WTC11 (cell line): ENCODE data around the gene GNAL. TPM values are rescaled to one million over a fixed set of nuclear protein-coding genes. Genes with fewer than 3 reads are reported as not detected.
A peak's percentile ranks its signal among the peaks of the same experiment; 100 is the strongest.

ENCODE experiments used
- ATAC-seq: fragments of 200-7000 bp; cut with Tn5 transposase; 2 replicates; pipeline ENCODE4 v1.10.0; 2021; ENCODE audit warnings: mild to moderate bottlenecking, moderate library complexity
- CTCF ChIA-PET: fragments of 300-600 bp; sonication (Branson Sonifier 250); formaldehyde crosslinking; loops from one replicate; lab custom pipeline; 2021; ENCODE audit warnings: antibody characterized with exemption; lab: Charles Lee
- POLR2A ChIA-PET: fragments of 350-600 bp; sonication (Branson Sonifier 250); formaldehyde crosslinking; loops from one replicate; lab custom pipeline; 2021; ENCODE audit warnings: antibody characterized with exemption; lab: Charles Lee
- DNase-seq: peaks from one replicate; pipeline ENCODE4 v3.0.0; 2021; ENCODE audit warnings: low spot score
- H3K27ac Mint-ChIP-seq: 2 replicates; pipeline ENCODE4 v1.8.0; 2021; ENCODE audit warnings: mixed read lengths
- H3K27me3 Mint-ChIP-seq: 2 replicates; pipeline ENCODE4 v1.8.0; 2021; ENCODE audit warnings: low read depth, mild to moderate bottlenecking, moderate library complexity, mixed read lengths
- H3K36me3 Mint-ChIP-seq: 2 replicates; pipeline ENCODE4 v1.8.0; 2021; ENCODE audit warnings: mixed read lengths
- H3K4me1 Mint-ChIP-seq: 2 replicates; pipeline ENCODE4 v1.8.0; 2022; ENCODE audit warnings: mixed read lengths
- H3K4me3 Mint-ChIP-seq: 2 replicates; pipeline ENCODE4 v1.8.0; 2021; ENCODE audit warnings: mild to moderate bottlenecking, moderate library complexity, mixed read lengths
- H3K9me3 Mint-ChIP-seq: 2 replicates; pipeline ENCODE4 v1.8.0; 2021; ENCODE audit warnings: mixed read lengths
- FOXP1 ChIP-seq: sonication (generic); formaldehyde crosslinking; IDR thresholded peaks from 2 replicates; pipeline ENCODE4 v1.8.0; 2022; ENCODE audit warnings: missing genetic modification reagents, mild to moderate bottlenecking, moderate library complexity, borderline replicate concordance
- GABPB1 ChIP-seq: sonication (generic); formaldehyde crosslinking; IDR thresholded peaks from 2 replicates; pipeline ENCODE4 v1.8.1; 2023; ENCODE audit warnings: mild to moderate bottlenecking, missing genetic modification reagents
- GTF2I ChIP-seq: fragments of 250-450 bp; sonication (Bioruptor Pico); conservative IDR thresholded peaks from 2 replicates; pipeline ENCODE4 v1.4.0; 2021; ENCODE audit warnings: mild to moderate bottlenecking
- JAZF1 ChIP-seq: fragments of 250-450 bp; sonication (Bioruptor Pico); IDR thresholded peaks from 2 replicates; pipeline ENCODE4 v1.9.0; 2021; ENCODE audit warnings: moderate library complexity, mild to moderate bottlenecking, inconsistent platforms
- JUN ChIP-seq: sonication (generic); formaldehyde crosslinking; IDR thresholded peaks from 2 replicates; pipeline ENCODE4 v1.8.0; 2023; ENCODE audit warnings: mild to moderate bottlenecking, missing genetic modification reagents
- MYBL2 ChIP-seq: sonication (generic); formaldehyde crosslinking; IDR thresholded peaks from 2 replicates; pipeline ENCODE4 v1.8.1; 2023; ENCODE audit warnings: mild to moderate bottlenecking, moderate library complexity, missing genetic modification reagents
- NFE2L1 ChIP-seq: sonication (generic); formaldehyde crosslinking; IDR thresholded peaks from 2 replicates; pipeline ENCODE4 v1.8.1; 2023; ENCODE audit warnings: missing genetic modification reagents
- OVOL2 ChIP-seq: fragments of 250-450 bp; sonication (Bioruptor Pico); IDR thresholded peaks from 2 replicates; pipeline ENCODE4 v1.9.0; 2021; ENCODE audit warnings: mild to moderate bottlenecking, borderline replicate concordance
- ZNF121 ChIP-seq: sonication (generic); formaldehyde crosslinking; IDR thresholded peaks from 2 replicates; pipeline ENCODE4 v1.8.0; 2023; ENCODE audit warnings: missing genetic modification reagents
- ZNF423 ChIP-seq: fragments of 250-450 bp; sonication (Bioruptor Pico); IDR thresholded peaks from 2 replicates; pipeline ENCODE4 v2.1.2; 2022; ENCODE audit warnings: mild to moderate bottlenecking, moderate library complexity
- total RNA-seq: library from RNA; stranded (reverse); gene quantifications from 3 replicates; pipeline ENCODE4 v1.2.3, GENCODE V29; 2021
- TF ChIP-seq, protein P1 (sequence below): sonication (generic); formaldehyde crosslinking; IDR thresholded peaks from 2 replicates; pipeline ENCODE4 v1.8.0; 2023; ENCODE audit warnings: mild to moderate bottlenecking, missing genetic modification reagents
- TF ChIP-seq, protein P2 (sequence below): fragments of 250-450 bp; sonication (Bioruptor Pico); IDR thresholded peaks from 2 replicates; pipeline ENCODE4 v2.1.2; 2022; ENCODE audit warnings: mild to moderate bottlenecking, moderate library complexity
- TF ChIP-seq, protein P3 (sequence below): sonication (generic); formaldehyde crosslinking; conservative IDR thresholded peaks from 2 replicates; pipeline ENCODE4 v1.8.1; 2023; ENCODE audit warnings: mild to moderate bottlenecking, low read depth, missing genetic modification reagents, moderate library complexity
- TF ChIP-seq, protein P4 (sequence below): sonication (generic); formaldehyde crosslinking; IDR thresholded peaks from 2 replicates; pipeline ENCODE4 v1.8.1; 2022; ENCODE audit warnings: mild to moderate bottlenecking, missing genetic modification reagents, moderate library complexity, borderline replicate concordance
- TF ChIP-seq, protein P5 (sequence below): sonication (generic); formaldehyde crosslinking; IDR thresholded peaks from 2 replicates; pipeline ENCODE4 v1.8.1; 2023; ENCODE audit warnings: mild to moderate bottlenecking, missing genetic modification reagents, moderate library complexity
- TF ChIP-seq, protein P6 (sequence below): sonication (generic); formaldehyde crosslinking; IDR thresholded peaks from 2 replicates; pipeline ENCODE4 v1.8.0; 2022; ENCODE audit warnings: missing genetic modification reagents

Gene GNAL
- total RNA-seq, 1 experiment from 2014 or later = 22.3 TPM

DNA sequence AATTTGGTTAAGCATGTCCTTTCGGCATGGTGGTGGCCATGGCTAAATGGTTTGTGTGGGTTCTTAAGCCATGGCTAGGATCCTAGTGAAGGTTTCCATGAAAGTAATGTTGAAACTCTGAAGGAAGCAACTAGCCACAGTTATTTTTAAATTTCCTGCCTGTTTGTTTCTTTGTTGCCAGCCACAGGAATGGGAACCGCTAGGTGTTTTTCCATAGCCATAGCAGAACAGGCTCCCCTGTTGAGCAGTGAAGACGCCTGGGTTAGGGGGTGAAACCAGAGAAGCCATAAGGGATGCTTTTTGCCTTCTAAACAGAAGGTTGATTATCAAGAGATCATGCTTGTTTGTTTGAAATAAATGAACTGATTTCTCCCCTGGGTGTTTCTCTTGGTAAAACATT is 102.1 kb downstream of the GNAL start:
- Mint-ChIP-seq H3K27ac (peak overlapping the region; percentile 65; the same call in 1 of the 2 replicates), H3K9me3 (peaks cover 7% of the 10 kb centered on the region), H3K27me3 (no peaks in the 10 kb centered on the region), H3K4me3 (no peak overlapping the region)
- ChIA-PET CTCF (interaction anchor here (0.7 to 1.8 kb wide), 5 partner anchors 30 to 204 kb away, joined by 3 to 6 read pairs (median 3); no protein-coding TSS in a partner anchor), POLR2A (no interaction called here)
- no peak for DNase-seq
- peak; percentile 66 for ATAC-seq
- TF ChIP-seq GABPB1 (CRISPR knock-in tag) = no peak
- TF ChIP-seq, all 79 proteins: peak for 0
- Mint-ChIP-seq H3K36me3 (peaks cover 12% of the 10 kb centered on the region), H3K4me1 (peaks cover 52% of the 10 kb centered on the region)

DNA sequence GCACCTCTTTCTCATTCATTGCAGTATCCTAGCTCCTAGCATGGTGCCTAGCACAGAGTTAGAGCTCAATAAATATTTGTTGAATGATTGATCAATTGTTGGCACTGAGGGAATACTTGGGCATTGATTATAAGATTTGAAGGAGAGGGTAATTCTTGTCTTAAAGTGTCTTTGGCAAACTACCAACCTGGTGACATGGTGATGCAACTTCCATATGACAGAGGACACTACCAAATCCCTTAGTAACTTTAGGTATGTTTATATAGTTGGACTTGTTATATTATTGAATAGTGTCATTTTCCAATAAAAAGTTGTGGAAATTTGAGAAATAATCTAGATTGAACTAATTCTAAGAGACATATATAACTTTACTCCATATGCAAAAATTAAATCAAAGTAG is 103.6 kb downstream of the GNAL start:
- Mint-ChIP-seq H3K27ac (no peak overlapping the region; the same call in 1 of the 2 replicates), H3K27me3 (no peaks in the 10 kb centered on the region), H3K4me3 (no peak overlapping the region), H3K4me1 (peaks cover 44% of the 10 kb centered on the region), H3K36me3 (peaks cover 12% of the 10 kb centered on the region), H3K9me3 (peaks cover 7% of the 10 kb centered on the region)
- DNase-seq (no peak), ATAC-seq (no peak)
- TF ChIP-seq ZNF423 (CRISPR knock-in tag) = no peak
- TF ChIP-seq, protein P1, sequence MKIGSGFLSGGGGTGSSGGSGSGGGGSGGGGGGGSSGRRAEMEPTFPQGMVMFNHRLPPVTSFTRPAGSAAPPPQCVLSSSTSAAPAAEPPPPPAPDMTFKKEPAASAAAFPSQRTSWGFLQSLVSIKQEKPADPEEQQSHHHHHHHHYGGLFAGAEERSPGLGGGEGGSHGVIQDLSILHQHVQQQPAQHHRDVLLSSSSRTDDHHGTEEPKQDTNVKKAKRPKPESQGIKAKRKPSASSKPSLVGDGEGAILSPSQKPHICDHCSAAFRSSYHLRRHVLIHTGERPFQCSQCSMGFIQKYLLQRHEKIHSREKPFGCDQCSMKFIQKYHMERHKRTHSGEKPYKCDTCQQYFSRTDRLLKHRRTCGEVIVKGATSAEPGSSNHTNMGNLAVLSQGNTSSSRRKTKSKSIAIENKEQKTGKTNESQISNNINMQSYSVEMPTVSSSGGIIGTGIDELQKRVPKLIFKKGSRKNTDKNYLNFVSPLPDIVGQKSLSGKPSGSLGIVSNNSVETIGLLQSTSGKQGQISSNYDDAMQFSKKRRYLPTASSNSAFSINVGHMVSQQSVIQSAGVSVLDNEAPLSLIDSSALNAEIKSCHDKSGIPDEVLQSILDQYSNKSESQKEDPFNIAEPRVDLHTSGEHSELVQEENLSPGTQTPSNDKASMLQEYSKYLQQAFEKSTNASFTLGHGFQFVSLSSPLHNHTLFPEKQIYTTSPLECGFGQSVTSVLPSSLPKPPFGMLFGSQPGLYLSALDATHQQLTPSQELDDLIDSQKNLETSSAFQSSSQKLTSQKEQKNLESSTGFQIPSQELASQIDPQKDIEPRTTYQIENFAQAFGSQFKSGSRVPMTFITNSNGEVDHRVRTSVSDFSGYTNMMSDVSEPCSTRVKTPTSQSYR (CRISPR knock-in tag) = no peak
- no peak for TF ChIP-seq JAZF1 (CRISPR knock-in tag)
- ChIA-PET CTCF (interaction anchor here (1.6 kb wide), 1 partner anchor 59 kb away, joined by 6 read pairs; no protein-coding TSS in a partner anchor), POLR2A (no interaction called here)

DNA sequence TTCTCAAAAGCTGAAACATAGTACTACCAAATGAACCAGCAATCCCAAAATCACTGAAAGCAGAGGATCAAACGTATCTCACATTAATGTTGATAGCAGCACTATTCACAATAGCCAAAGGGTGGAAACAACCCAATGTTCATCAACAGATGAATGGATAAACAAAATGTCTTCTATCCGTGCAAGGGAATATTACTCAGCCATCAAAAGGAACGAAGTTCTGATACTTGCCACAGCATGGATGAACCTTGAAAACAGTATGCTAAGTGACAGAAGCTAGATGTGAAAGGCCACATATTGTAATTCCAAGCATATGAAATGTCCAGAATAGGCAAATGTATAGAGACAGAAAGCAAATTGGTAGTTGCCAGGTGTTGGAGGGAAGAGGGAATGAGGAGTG is 105.1 kb downstream of the GNAL start:
- POLR2A ChIA-PET = interaction anchor here (0.6 kb wide), 1 partner anchor 18 kb away, joined by 3 read pairs; no protein-coding TSS in a partner anchor
- H3K27ac Mint-ChIP-seq = no peak overlapping the region
- H3K4me3 Mint-ChIP-seq = no peak overlapping the region
- peaks cover 7% of the 10 kb centered on the region for H3K9me3 Mint-ChIP-seq
- CTCF ChIA-PET = no interaction called here
- TF ChIP-seq, protein P2, sequence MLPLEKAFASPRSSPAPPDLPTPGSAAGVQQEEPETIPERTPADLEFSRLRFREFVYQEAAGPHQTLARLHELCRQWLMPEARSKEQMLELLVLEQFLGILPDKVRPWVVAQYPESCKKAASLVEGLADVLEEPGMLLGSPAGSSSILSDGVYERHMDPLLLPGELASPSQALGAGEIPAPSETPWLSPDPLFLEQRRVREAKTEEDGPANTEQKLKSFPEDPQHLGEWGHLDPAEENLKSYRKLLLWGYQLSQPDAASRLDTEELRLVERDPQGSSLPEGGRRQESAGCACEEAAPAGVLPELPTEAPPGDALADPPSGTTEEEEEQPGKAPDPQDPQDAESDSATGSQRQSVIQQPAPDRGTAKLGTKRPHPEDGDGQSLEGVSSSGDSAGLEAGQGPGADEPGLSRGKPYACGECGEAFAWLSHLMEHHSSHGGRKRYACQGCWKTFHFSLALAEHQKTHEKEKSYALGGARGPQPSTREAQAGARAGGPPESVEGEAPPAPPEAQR = no peak
- TF ChIP-seq, protein P3, sequence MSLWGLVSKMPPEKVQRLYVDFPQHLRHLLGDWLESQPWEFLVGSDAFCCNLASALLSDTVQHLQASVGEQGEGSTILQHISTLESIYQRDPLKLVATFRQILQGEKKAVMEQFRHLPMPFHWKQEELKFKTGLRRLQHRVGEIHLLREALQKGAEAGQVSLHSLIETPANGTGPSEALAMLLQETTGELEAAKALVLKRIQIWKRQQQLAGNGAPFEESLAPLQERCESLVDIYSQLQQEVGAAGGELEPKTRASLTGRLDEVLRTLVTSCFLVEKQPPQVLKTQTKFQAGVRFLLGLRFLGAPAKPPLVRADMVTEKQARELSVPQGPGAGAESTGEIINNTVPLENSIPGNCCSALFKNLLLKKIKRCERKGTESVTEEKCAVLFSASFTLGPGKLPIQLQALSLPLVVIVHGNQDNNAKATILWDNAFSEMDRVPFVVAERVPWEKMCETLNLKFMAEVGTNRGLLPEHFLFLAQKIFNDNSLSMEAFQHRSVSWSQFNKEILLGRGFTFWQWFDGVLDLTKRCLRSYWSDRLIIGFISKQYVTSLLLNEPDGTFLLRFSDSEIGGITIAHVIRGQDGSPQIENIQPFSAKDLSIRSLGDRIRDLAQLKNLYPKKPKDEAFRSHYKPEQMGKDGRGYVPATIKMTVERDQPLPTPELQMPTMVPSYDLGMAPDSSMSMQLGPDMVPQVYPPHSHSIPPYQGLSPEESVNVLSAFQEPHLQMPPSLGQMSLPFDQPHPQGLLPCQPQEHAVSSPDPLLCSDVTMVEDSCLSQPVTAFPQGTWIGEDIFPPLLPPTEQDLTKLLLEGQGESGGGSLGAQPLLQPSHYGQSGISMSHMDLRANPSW = no peak
- TF ChIP-seq OVOL2 (CRISPR knock-in tag) = no peak
- no peak for TF ChIP-seq GABPB1 (CRISPR knock-in tag)
- no peak for TF ChIP-seq MYBL2 (CRISPR knock-in tag)
- TF ChIP-seq GTF2I (CRISPR knock-in tag) = 0 out of 2 replicates have a peak, but pooled peaks have one; percentile 19
- no peak for TF ChIP-seq ZNF121 (CRISPR knock-in tag)
- TF ChIP-seq JUN (CRISPR knock-in tag) = no peak
- no peaks in the 10 kb centered on the region for H3K27me3 Mint-ChIP-seq
- H3K4me1 Mint-ChIP-seq = peaks cover 42% of the 10 kb centered on the region
- ATAC-seq = no peak
- peaks cover 12% of the 10 kb centered on the region for H3K36me3 Mint-ChIP-seq
- DNase-seq = no peak

DNA sequence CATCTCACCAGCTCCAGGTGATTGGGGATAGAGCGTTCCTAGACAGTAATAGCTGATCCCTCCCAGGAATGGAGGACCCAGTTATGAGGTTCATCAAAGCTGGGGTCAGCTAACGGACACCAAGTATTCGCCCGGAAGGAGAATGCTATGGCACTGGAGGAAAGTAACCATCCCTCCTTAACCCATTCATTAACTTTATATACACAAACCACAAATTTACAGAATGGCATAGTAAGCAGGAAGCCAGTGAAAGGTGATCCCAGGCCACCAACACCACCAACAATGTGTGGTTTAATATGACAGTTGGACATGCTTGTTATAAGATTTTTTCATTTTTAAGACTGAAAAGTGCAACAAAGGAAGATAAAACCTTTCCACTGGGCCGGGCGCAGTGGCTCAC is 106.9 kb downstream of the GNAL start:
- POLR2A ChIA-PET = no interaction called here
- CTCF ChIA-PET = interaction anchor here (0.6 to 1.3 kb wide), 4 partner anchors 10 to 243 kb away, joined by 3 to 4 read pairs (median 3); no protein-coding TSS in a partner anchor
- no peaks in the 10 kb centered on the region for H3K27me3 Mint-ChIP-seq
- TF ChIP-seq, protein P4, sequence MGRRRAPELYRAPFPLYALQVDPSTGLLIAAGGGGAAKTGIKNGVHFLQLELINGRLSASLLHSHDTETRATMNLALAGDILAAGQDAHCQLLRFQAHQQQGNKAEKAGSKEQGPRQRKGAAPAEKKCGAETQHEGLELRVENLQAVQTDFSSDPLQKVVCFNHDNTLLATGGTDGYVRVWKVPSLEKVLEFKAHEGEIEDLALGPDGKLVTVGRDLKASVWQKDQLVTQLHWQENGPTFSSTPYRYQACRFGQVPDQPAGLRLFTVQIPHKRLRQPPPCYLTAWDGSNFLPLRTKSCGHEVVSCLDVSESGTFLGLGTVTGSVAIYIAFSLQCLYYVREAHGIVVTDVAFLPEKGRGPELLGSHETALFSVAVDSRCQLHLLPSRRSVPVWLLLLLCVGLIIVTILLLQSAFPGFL (CRISPR knock-in tag) = no peak
- TF ChIP-seq, protein P5, sequence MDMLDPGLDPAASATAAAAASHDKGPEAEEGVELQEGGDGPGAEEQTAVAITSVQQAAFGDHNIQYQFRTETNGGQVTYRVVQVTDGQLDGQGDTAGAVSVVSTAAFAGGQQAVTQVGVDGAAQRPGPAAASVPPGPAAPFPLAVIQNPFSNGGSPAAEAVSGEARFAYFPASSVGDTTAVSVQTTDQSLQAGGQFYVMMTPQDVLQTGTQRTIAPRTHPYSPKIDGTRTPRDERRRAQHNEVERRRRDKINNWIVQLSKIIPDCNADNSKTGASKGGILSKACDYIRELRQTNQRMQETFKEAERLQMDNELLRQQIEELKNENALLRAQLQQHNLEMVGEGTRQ = no peak
- TF ChIP-seq, protein P6, sequence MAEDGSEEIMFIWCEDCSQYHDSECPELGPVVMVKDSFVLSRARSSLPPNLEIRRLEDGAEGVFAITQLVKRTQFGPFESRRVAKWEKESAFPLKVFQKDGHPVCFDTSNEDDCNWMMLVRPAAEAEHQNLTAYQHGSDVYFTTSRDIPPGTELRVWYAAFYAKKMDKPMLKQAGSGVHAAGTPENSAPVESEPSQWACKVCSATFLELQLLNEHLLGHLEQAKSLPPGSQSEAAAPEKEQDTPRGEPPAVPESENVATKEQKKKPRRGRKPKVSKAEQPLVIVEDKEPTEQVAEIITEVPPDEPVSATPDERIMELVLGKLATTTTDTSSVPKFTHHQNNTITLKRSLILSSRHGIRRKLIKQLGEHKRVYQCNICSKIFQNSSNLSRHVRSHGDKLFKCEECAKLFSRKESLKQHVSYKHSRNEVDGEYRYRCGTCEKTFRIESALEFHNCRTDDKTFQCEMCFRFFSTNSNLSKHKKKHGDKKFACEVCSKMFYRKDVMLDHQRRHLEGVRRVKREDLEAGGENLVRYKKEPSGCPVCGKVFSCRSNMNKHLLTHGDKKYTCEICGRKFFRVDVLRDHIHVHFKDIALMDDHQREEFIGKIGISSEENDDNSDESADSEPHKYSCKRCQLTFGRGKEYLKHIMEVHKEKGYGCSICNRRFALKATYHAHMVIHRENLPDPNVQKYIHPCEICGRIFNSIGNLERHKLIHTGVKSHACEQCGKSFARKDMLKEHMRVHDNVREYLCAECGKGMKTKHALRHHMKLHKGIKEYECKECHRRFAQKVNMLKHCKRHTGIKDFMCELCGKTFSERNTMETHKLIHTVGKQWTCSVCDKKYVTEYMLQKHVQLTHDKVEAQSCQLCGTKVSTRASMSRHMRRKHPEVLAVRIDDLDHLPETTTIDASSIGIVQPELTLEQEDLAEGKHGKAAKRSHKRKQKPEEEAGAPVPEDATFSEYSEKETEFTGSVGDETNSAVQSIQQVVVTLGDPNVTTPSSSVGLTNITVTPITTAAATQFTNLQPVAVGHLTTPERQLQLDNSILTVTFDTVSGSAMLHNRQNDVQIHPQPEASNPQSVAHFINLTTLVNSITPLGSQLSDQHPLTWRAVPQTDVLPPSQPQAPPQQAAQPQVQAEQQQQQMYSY (CRISPR knock-in tag) = no peak
- TF ChIP-seq NFE2L1 = no peak
- TF ChIP-seq FOXP1 (CRISPR knock-in tag) = no peak

More for the DNA sequence above, 106.9 kb downstream of the GNAL start:
- H3K4me1 Mint-ChIP-seq = peaks cover 30% of the 10 kb centered on the region
- H3K27ac Mint-ChIP-seq = no peak overlapping the region
- H3K9me3 Mint-ChIP-seq = peaks cover 7% of the 10 kb centered on the region
- ATAC-seq (no peak), DNase-seq (no peak)
- H3K4me3 Mint-ChIP-seq = no peak overlapping the region
- peaks cover 12% of the 10 kb centered on the region for H3K36me3 Mint-ChIP-seq
